ENCODE data around the gene SLIT3. TPM values are rescaled to one million over a fixed set of nuclear protein-coding genes. Genes with fewer than 3 reads are reported as not detected.

SLIT3 gene
- total and polyA plus RNA-seq, 4 donors: 4.6 to 48.5 (median 19.8) TPM

- Histone ChIP-seq H3K27me3 (ENCODE audit: control insufficient read depth in 3 of 3, insufficient read depth in 3 of 3, low read length in 2 of 3) (no peaks in the 10 kb centered on the region), H3K9me3 (ENCODE audit: control insufficient read depth in 4 of 4, insufficient read depth in 3 of 4, low read length in 3 of 4) (no peaks in the 10 kb centered on the region), H3K4me1 (ENCODE audit: control insufficient read depth in 5 of 5, insufficient read depth in 5 of 5, low read length in 5 of 5) (peaks cover 0 to 38% (median 0%) of the 10 kb centered on the region in 5 donors), H3K4me3 (no peak overlapping the region), H3K27ac (ENCODE audit: low read depth in 1 of 2, low read length in 1 of 2) (no peak overlapping the region), H3K9ac (ENCODE audit: insufficient read depth in 1 of 2, low read length in 2 of 2) (no peak overlapping the region), H3K36me3 (ENCODE audit: control insufficient read depth in 4 of 4, insufficient read depth in 4 of 4, low read length in 4 of 4) (no peaks in the 10 kb centered on the region)
- WGBS, 2 donors: 68 to 86% methylated on average over 5 of the region's 5 CpGs
- ATAC-seq (ENCODE audit: insufficient read depth, low FRiP score) (no peak), DNase-seq (peak; percentile 18 to 76 (median 70))
- TF ChIP-seq CTCF (IDR thresholded peaks at IDR 0.05; ENCODE audit: control extremely low read depth, extremely low read depth): no peak
Observed at GRCh38 chr5:168953351-168953750, 347.6 kb downstream of the SLIT3 start.

GRCh38 chr5:168952196-168952595 lies 348.7 kb downstream of the SLIT3 start:
- WGBS, 2 donors: 72 to 87% methylated on average over 6 of the region's 6 CpGs
- peaks cover 0 to 42% (median 0%) of the 10 kb centered on the region in 5 donors for H3K4me1 ChIP-seq (ENCODE audit: control insufficient read depth in 5 of 5, insufficient read depth in 5 of 5, low read length in 5 of 5)

DNA sequence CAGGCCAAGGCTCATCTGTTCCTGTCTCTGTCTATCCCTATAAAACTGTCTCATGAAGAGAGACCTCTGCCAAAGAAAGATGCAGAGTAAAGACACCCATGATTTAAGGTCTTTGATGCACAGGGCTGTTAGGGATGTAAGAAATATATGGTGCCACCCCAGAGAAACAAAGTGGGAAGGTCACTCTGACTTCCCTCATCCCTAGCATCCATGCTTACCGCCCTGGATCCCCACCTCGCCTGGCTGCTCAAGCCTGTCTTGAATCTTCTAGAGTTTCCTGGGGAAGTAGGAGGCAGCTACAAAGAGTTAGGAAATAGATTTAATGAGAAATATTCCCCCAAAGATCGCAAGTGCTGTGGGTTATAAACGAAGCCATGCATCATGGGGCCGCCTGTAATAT lies 349.2 kb downstream of the SLIT3 start:
- H3K9ac ChIP-seq (ENCODE audit: insufficient read depth in 1 of 2, low read length in 2 of 2): no peak overlapping the region
- ATAC-seq (ENCODE audit: insufficient read depth, low FRiP score): no peak

More at GRCh38 chr5:168952196-168952595, 348.7 kb downstream of the SLIT3 start:
- Histone ChIP-seq H3K4me3 (no peak overlapping the region), H3K27ac (ENCODE audit: low read depth in 1 of 2, low read length in 1 of 2) (no peak overlapping the region), H3K27me3 (ENCODE audit: control insufficient read depth in 3 of 3, insufficient read depth in 3 of 3, low read length in 2 of 3) (no peaks in the 10 kb centered on the region), H3K36me3 (ENCODE audit: control insufficient read depth in 4 of 4, insufficient read depth in 4 of 4, low read length in 4 of 4) (no peaks in the 10 kb centered on the region), H3K9me3 (ENCODE audit: control insufficient read depth in 4 of 4, insufficient read depth in 3 of 4, low read length in 3 of 4) (no peaks in the 10 kb centered on the region), H3K9ac (ENCODE audit: insufficient read depth in 1 of 2, low read length in 2 of 2) (no peak overlapping the region)
- ATAC-seq (ENCODE audit: insufficient read depth, low FRiP score): no peak
- no peak for TF ChIP-seq CTCF (IDR thresholded peaks at IDR 0.05; ENCODE audit: control extremely low read depth, extremely low read depth)
- DNase-seq: peak; percentile 47 to 72 (median 66)

More for the DNA sequence above, 349.2 kb downstream of the SLIT3 start:
- Histone ChIP-seq H3K9me3 (ENCODE audit: control insufficient read depth in 4 of 4, insufficient read depth in 3 of 4, low read length in 3 of 4) (no peaks in the 10 kb centered on the region), H3K4me3 (no peak overlapping the region), H3K27me3 (ENCODE audit: control insufficient read depth in 3 of 3, insufficient read depth in 3 of 3, low read length in 2 of 3) (no peaks in the 10 kb centered on the region), H3K4me1 (ENCODE audit: control insufficient read depth in 5 of 5, insufficient read depth in 5 of 5, low read length in 5 of 5) (peaks cover 0 to 45% (median 0%) of the 10 kb centered on the region in 5 donors), H3K36me3 (ENCODE audit: control insufficient read depth in 4 of 4, insufficient read depth in 4 of 4, low read length in 4 of 4) (no peaks in the 10 kb centered on the region), H3K27ac (ENCODE audit: low read depth in 1 of 2, low read length in 1 of 2) (no peak overlapping the region)
- no peak for DNase-seq
- TF ChIP-seq CTCF (IDR thresholded peaks at IDR 0.05; ENCODE audit: control extremely low read depth, extremely low read depth): no peak
- WGBS, 2 donors: 92% methylated on average over 5 of the region's 5 CpGs
